ENCODE results near the gene DMBT1.

DNA sequence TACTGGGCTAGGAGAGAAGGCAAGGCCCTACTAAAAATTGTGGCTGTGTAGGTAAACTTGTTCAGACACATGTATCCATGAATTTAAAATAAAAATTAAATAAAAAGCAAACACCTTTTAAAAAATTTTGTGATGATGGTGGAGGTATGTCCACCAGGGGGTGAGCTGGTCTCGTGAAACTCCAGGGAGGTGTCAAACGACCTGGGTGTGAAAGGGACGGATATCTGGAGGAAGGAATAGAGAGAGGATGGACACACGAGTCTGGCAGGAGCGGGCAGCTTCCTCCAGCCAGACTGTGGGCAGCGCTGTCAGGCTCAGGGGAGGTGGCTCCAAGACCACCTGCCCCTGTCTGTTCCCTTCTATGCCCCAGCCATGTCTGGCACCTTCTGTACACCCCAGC is 34.8 kb upstream of the DMBT1 start:
- TF ChIP-seq, protein P1, sequence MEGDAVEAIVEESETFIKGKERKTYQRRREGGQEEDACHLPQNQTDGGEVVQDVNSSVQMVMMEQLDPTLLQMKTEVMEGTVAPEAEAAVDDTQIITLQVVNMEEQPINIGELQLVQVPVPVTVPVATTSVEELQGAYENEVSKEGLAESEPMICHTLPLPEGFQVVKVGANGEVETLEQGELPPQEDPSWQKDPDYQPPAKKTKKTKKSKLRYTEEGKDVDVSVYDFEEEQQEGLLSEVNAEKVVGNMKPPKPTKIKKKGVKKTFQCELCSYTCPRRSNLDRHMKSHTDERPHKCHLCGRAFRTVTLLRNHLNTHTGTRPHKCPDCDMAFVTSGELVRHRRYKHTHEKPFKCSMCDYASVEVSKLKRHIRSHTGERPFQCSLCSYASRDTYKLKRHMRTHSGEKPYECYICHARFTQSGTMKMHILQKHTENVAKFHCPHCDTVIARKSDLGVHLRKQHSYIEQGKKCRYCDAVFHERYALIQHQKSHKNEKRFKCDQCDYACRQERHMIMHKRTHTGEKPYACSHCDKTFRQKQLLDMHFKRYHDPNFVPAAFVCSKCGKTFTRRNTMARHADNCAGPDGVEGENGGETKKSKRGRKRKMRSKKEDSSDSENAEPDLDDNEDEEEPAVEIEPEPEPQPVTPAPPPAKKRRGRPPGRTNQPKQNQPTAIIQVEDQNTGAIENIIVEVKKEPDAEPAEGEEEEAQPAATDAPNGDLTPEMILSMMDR (conservative IDR thresholded peaks at IDR 0.05; ENCODE audit: low read depth, low read length) = peak; percentile 52; the same call in 1 of the 2 replicates
- no peak for TF ChIP-seq EZH2phosphoT487 (IDR thresholded peaks at IDR 0.05; ENCODE audit: borderline replicate concordance, low read length)

Measured in PC-3 (cell line).